SK-N-SH (cell line): Measurements from ENCODE around the gene TECPR2. TPM values are rescaled to one million over a fixed set of nuclear protein-coding genes. Genes with fewer than 3 reads are reported as not detected.

Source experiments
- CTCF ChIA-PET: fragments of 300-600, 350-600 bp; formaldehyde crosslinking; extraction: SDS; loops from one replicate; lab custom pipeline; 2021; lab: Yijun Ruan, JAX
- POLR2A ChIA-PET: fragments of 350-600 bp; sonication (Branson Sonifier 250); formaldehyde crosslinking; extraction: SDS; loops from one replicate; lab custom pipeline; 2020; ENCODE audit warnings: antibody characterized with exemption, inconsistent platforms; lab: Yijun Ruan, JAX
- DNase-seq: peaks from one replicate; pipeline ENCODE4 v3.0.0; 2012
- H2AFZ ChIP-seq: fragments of 200-600 bp; sonication (generic); 2 replicates; pipeline ENCODE4 v1.8.1; 2016; ENCODE audit warnings: antibody characterized with exemption, mild to moderate bottlenecking, low read depth
- H3F3A ChIP-seq: fragments of 200-600 bp; sonication (generic); replicated peaks from 2 replicates; pipeline ENCODE3; 2016; ENCODE audit warnings: antibody characterized with exemption, mild to moderate bottlenecking; ENCODE audit not compliant: insufficient read depth
- H3K27ac ChIP-seq, 2 experiments: fragments of 200-500 bp in 1 of 2; fragments of 200-600 bp in 1 of 2; sonication (Bioruptor generic) in 1 of 2; sonication (generic), shearing (Covaris generic) in 1 of 2; 2 replicates each; pipeline versions ENCODE4 v1.5.1 to v1.6.1; 2014 to 2016; ENCODE audit warnings: low read depth in 2 of 2, inconsistent platforms in 1 of 2, low read length in 1 of 2, mild to moderate bottlenecking in 1 of 2, mixed read lengths in 1 of 2
- H3K27me3 ChIP-seq: fragments of 200-600 bp; sonication (generic), shearing (Covaris generic); 2 replicates; pipeline ENCODE4 v1.6.1; 2016; ENCODE audit warnings: mixed run types; ENCODE audit not compliant: insufficient read depth
- H3K36me3 ChIP-seq, 2 experiments: fragments of 200-500 bp in 1 of 2; fragments of 200-600 bp in 1 of 2; sonication (Bioruptor generic) in 1 of 2; sonication (generic) in 1 of 2; replicated peaks in 1 of 2; 2 replicates each; pipeline versions ENCODE3 to v1.5.1; 2014 to 2016; ENCODE audit warnings: low read length in 1 of 2, mild to moderate bottlenecking in 1 of 2; ENCODE audit not compliant: insufficient read depth in 2 of 2, control insufficient read depth in 1 of 2
- H3K4me1 ChIP-seq, 2 experiments: fragments of 200-500 bp in 1 of 2; fragments of 200-600 bp in 1 of 2; sonication (Bioruptor generic) in 1 of 2; sonication (generic), shearing (Covaris generic) in 1 of 2; 2 replicates each; pipeline versions ENCODE4 v1.5.1 to v1.6.1; 2014 to 2016; ENCODE audit warnings: low read depth in 1 of 2, low read length in 1 of 2, mixed run types in 1 of 2; ENCODE audit not compliant: insufficient read depth in 2 of 2, control insufficient read depth in 1 of 2
- H3K4me2 ChIP-seq: fragments of 200-600 bp; sonication (generic), shearing (Covaris generic); 2 replicates; pipeline ENCODE4 v1.6.1; 2017; ENCODE audit warnings: mixed run types
- H3K4me3 ChIP-seq, 2 experiments: fragments of 200-500 bp in 1 of 2; fragments of 200-600 bp in 1 of 2; sonication (Bioruptor generic) in 1 of 2; sonication (generic), shearing (Covaris generic) in 1 of 2; 2 replicates each; pipeline versions ENCODE4 v1.5.1 to v1.8.1; 2014 to 2016; ENCODE audit warnings: low read depth in 2 of 2, inconsistent platforms in 1 of 2, low read length in 1 of 2, mild to moderate bottlenecking in 1 of 2, mixed read lengths in 1 of 2, moderate library complexity in 1 of 2
- H3K79me2 ChIP-seq: fragments of 200-600 bp; sonication (generic); 2 replicates; pipeline ENCODE4 v1.8.1; 2017; ENCODE audit warnings: mild to moderate bottlenecking; ENCODE audit not compliant: insufficient read depth
- H3K9ac ChIP-seq: fragments of 200-600 bp; sonication (generic); 2 replicates; pipeline ENCODE4 v1.6.1; 2017; ENCODE audit warnings: mixed run types
- H3K9me2 ChIP-seq: fragments of 200-600 bp; sonication (generic); 2 replicates; pipeline ENCODE4 v1.6.1; 2017; ENCODE audit warnings: mixed run types
- H3K9me3 ChIP-seq: fragments of 200-600 bp; sonication (generic); 2 replicates; pipeline ENCODE4 v1.6.1; 2017; ENCODE audit warnings: mixed run types, mild to moderate bottlenecking, moderate library complexity
- H4K20me1 ChIP-seq: fragments of 200-600 bp; sonication (generic); 2 replicates; pipeline ENCODE4 v1.6.1; 2017; ENCODE audit warnings: mild to moderate bottlenecking, mixed run types; ENCODE audit not compliant: insufficient read depth
- CTCF ChIP-seq: fragments of 200-600 bp; sonication (generic); IDR thresholded peaks from 2 replicates; pipeline ENCODE4 v1.6.1; 2017; ENCODE audit warnings: antibody characterized with exemption, mild to moderate bottlenecking, moderate library complexity
- ELF1 ChIP-seq: IDR thresholded peaks from 2 replicates; pipeline ENCODE4 v1.4.0; 2012
- EZH2phosphoT487 ChIP-seq: fragments of 200-600 bp; sonication (generic); IDR thresholded peaks from 2 replicates; pipeline ENCODE4 v1.6.1; 2017; ENCODE audit warnings: low read depth, mixed run types, mild to moderate bottlenecking, antibody characterized with exemption, moderate library complexity, borderline replicate concordance
- FOSL2 ChIP-seq: IDR thresholded peaks from 2 replicates; pipeline ENCODE4 v1.4.0; 2012; ENCODE audit warnings: low read depth, mild to moderate bottlenecking, moderate library complexity, borderline replicate concordance
- FOXJ3 ChIP-seq: sonication (generic); formaldehyde crosslinking; IDR thresholded peaks from 2 replicates; pipeline ENCODE4 v1.5.1; 2020; ENCODE audit warnings: mild to moderate bottlenecking, missing genetic modification reagents
- JUND ChIP-seq: IDR thresholded peaks from 2 replicates; pipeline ENCODE4 v1.4.0; 2012
- MAX ChIP-seq: IDR thresholded peaks from 2 replicates; pipeline ENCODE4 v1.4.0; 2012; ENCODE audit warnings: low read depth
- MEF2A ChIP-seq: IDR thresholded peaks from 2 replicates; pipeline ENCODE4 v1.4.0; 2012; ENCODE audit warnings: low read depth, borderline replicate concordance
- MXI1 ChIP-seq: IDR thresholded peaks from 2 replicates; pipeline ENCODE4 v1.6.1; 2012; ENCODE audit warnings: mild to moderate bottlenecking, low read depth, low read length, improper control_type of control experiment
- NRF1 ChIP-seq: IDR thresholded peaks from 2 replicates; pipeline ENCODE4 v1.6.1; 2012; ENCODE audit warnings: low read depth, mild to moderate bottlenecking, low read length
- PBX3 ChIP-seq: IDR thresholded peaks from 2 replicates; pipeline ENCODE4; 2012
- RFX5 ChIP-seq: IDR thresholded peaks from 2 replicates; pipeline ENCODE4 v1.6.1; 2012; ENCODE audit warnings: mild to moderate bottlenecking, improper control_type of control experiment, low read length
- RXRA ChIP-seq: IDR thresholded peaks from 2 replicates; pipeline ENCODE4 v1.4.0; 2012; ENCODE audit warnings: low read depth, mild to moderate bottlenecking, borderline replicate concordance
- SIN3A ChIP-seq: IDR thresholded peaks from 2 replicates; pipeline ENCODE4 v1.6.1; 2012; ENCODE audit warnings: low read depth, mild to moderate bottlenecking, low read length, moderate library complexity, borderline replicate concordance
- SMC3 ChIP-seq: IDR thresholded peaks from 2 replicates; pipeline ENCODE4 v1.6.1; 2012; ENCODE audit warnings: low read depth, low read length, improper control_type of control experiment
- TEAD4 ChIP-seq: IDR thresholded peaks from 2 replicates; pipeline ENCODE4 v1.4.0; 2012; ENCODE audit warnings: mild to moderate bottlenecking, borderline replicate concordance; ENCODE audit not compliant: insufficient read depth
- WGBS: methylation state at CpG from one replicate; pipeline ENCODE4 v1.1.6; 2017; ENCODE audit warnings: low lambda C conversion rate; 5-methylcytosine and 5-hydroxymethylcytosine counted together
- polyA plus RNA-seq, 3 experiments: library from polyadenylated mRNA; depleted of rRNA; stranded (reverse); fragments of >200 nt; gene quantifications; 2 replicates each; pipeline ENCODE4 v1.2.3, GENCODE V29; 2012
- TF ChIP-seq, protein P1 (sequence below): IDR thresholded peaks from 2 replicates; pipeline ENCODE4 v1.4.0; 2012; ENCODE audit warnings: low read depth, borderline replicate concordance

Gene TECPR2
- polyA plus RNA-seq, 1 of the 3 experiments (the other 2 are of a cell fraction) = 6.9 TPM

DNA sequence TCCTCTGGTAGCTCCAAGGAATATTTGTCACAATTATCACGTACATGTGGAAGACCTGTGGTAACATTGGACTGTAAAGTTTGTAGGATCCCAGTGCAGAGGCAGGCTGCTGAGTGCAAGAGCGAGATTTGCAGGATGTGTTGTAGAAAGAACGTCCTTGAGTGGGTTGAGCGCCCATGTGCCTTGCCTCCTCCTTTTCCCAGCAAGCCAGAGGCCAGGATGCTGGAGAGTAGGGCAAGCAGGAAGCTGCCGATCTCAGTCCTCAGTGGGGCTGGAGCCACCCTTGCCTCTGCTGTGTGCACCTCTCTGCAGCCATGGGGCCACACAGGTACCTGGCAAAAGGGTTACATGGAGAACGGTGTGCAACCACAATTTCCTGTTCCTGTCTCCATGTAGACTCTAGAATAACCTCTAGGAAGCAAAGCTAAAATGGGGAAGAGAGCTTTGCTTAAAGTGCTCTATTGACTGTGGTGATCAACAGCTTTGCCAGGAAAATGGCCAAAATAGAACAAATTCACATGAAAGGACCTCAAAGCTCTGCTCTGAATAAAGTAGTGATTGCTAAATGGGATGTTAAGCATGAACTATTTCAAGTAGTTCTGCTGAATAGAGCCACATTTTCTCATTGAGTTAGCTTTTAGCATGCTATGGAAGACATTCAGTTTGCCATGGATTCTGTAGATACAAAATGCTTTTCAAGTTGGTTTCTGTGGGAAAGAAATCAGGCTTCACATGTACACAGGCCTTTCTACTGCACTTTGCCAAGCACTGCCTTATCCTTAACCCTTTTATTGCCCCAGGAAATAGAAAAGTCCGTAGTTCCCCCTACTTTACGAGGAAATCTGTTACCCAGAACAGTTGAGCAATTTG is 109.4 kb downstream of the TECPR2 start:
- H3K9me2 ChIP-seq = no peaks in the 10 kb centered on the region
- H2AFZ ChIP-seq = no peak overlapping the region
- H3K4me1 ChIP-seq = peaks cover 0 to 10% of the 10 kb centered on the region in 2 experiments; a peak in 1 of 4 replicates
- TF ChIP-seq EZH2phosphoT487 = no peak
- no peak for TF ChIP-seq CTCF
- no peak for TF ChIP-seq ELF1
- no peak for TF ChIP-seq MXI1
- no peak for TF ChIP-seq RXRA
- no peak for TF ChIP-seq MAX
- no peak for TF ChIP-seq MEF2A
- no peak for TF ChIP-seq TEAD4
- no peak for TF ChIP-seq FOXJ3 (CRISPR knock-in tag)
- no peak for TF ChIP-seq NRF1
- TF ChIP-seq, protein P1, sequence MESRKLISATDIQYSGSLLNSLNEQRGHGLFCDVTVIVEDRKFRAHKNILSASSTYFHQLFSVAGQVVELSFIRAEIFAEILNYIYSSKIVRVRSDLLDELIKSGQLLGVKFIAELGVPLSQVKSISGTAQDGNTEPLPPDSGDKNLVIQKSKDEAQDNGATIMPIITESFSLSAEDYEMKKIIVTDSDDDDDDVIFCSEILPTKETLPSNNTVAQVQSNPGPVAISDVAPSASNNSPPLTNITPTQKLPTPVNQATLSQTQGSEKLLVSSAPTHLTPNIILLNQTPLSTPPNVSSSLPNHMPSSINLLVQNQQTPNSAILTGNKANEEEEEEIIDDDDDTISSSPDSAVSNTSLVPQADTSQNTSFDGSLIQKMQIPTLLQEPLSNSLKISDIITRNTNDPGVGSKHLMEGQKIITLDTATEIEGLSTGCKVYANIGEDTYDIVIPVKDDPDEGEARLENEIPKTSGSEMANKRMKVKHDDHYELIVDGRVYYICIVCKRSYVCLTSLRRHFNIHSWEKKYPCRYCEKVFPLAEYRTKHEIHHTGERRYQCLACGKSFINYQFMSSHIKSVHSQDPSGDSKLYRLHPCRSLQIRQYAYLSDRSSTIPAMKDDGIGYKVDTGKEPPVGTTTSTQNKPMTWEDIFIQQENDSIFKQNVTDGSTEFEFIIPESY = no peak
- no peak for TF ChIP-seq JUND
- TF ChIP-seq PBX3 = no peak
- no peak for TF ChIP-seq FOSL2
- no peak for TF ChIP-seq RFX5
- TF ChIP-seq SMC3 = no peak
- TF ChIP-seq SIN3A = no peak
- H3K9me3 ChIP-seq = no peaks in the 10 kb centered on the region
- no peak overlapping the region for H3K4me2 ChIP-seq
- H3K4me3 ChIP-seq = no peak overlapping the region
- H3K27ac ChIP-seq = no peak overlapping the region
- DNase-seq = no peak
- H3F3A ChIP-seq = no peaks in the 10 kb centered on the region
- WGBS = 92% methylated on average over 6 of the region's 8 CpGs
- H3K36me3 ChIP-seq = peaks cover 0 to 13% of the 10 kb centered on the region in 2 experiments
- ChIA-PET CTCF (interaction anchor here (1.0 to 2.3 kb wide), 3 partner anchors 29 to 34 kb away, joined by 4 to 7 read pairs (median 4); no protein-coding TSS in a partner anchor), POLR2A (no interaction called here)
- H4K20me1 ChIP-seq = no peaks in the 10 kb centered on the region
- no peaks in the 10 kb centered on the region for H3K27me3 ChIP-seq
- no peaks in the 10 kb centered on the region for H3K79me2 ChIP-seq
- H3K9ac ChIP-seq = no peak overlapping the region
